Naive thymus-derived CD4-positive, alpha-beta T cell (primary cell): ENCODE measurements around the gene S100A8. TPM values are rescaled to one million over a fixed set of nuclear protein-coding genes. Genes with fewer than 3 reads are reported as not detected.
"Not testable (repeated sequence)": the region's sequence is repeated elsewhere in the genome, so short reads cannot be mapped to it uniquely, and the experiment has no call there.

Source experiments
- ATAC-seq: fragments of 150-1000 bp; cut with Tn5 transposase; 2 replicates; pipeline ENCODE4 v1.10.0; 2021; ENCODE audit warnings: mild to moderate bottlenecking, moderate library complexity
- CTCF ChIA-PET: fragments of 350-600 bp; sonication (Branson Sonifier 250); formaldehyde crosslinking; loops from one replicate; lab custom pipeline; 2021; ENCODE audit warnings: antibody characterized with exemption; lab: Charles Lee
- POLR2A ChIA-PET: fragments of 350-600 bp; sonication (Branson Sonifier 250); formaldehyde crosslinking; loops from one replicate; lab custom pipeline; 2021; ENCODE audit warnings: antibody characterized with exemption, inconsistent platforms; lab: Charles Lee
- DNase-seq, 9 donors: peaks; one replicate each; pipeline versions ENCODE4 v3.0.0 to v3.0.0-alpha.2; 2020 to 2022; ENCODE audit warnings: mixed read lengths in 1 of 9
- H3K27ac ChIP-seq: one replicate; pipeline ENCODE4 v1.7.0; 2013; ENCODE audit warnings: mild to moderate bottlenecking, low read depth, low read length, moderate library complexity
- H3K27me3 ChIP-seq, 2 donors: one replicate each; pipeline ENCODE4 v1.7.0; 2013; ENCODE audit warnings: low read length in 2 of 2, mild to moderate bottlenecking in 2 of 2, moderate library complexity in 2 of 2; ENCODE audit not compliant: control insufficient read depth in 2 of 2, insufficient read depth in 2 of 2
- H3K36me3 ChIP-seq, 3 experiments: 1 replicate in 2 of 3; 2 replicates in 1 of 3; pipeline ENCODE4 v1.7.0; 2013; ENCODE audit warnings: low read length in 3 of 3, mild to moderate bottlenecking in 3 of 3, moderate library complexity in 1 of 3; ENCODE audit not compliant: insufficient read depth in 3 of 3, control insufficient read depth in 2 of 3
- H3K4me1 ChIP-seq, 2 donors: one replicate each; pipeline ENCODE4 v1.7.0; 2013; ENCODE audit warnings: low read length in 2 of 2, mild to moderate bottlenecking in 2 of 2, moderate library complexity in 1 of 2; ENCODE audit not compliant: control insufficient read depth in 2 of 2, insufficient read depth in 2 of 2
- H3K4me3 ChIP-seq: 2 replicates; pipeline ENCODE4 v1.7.0; 2013; ENCODE audit warnings: mild to moderate bottlenecking, low read length
- H3K9me3 ChIP-seq, 3 experiments: 1 replicate in 2 of 3; 2 replicates in 1 of 3; pipeline ENCODE4 v1.7.0; 2013; ENCODE audit warnings: low read length in 3 of 3; ENCODE audit not compliant: control insufficient read depth in 2 of 3
- H3K27ac Mint-ChIP-seq, 9 donors: one replicate each; pipeline ENCODE4 v1.8.0; 2020 to 2022; ENCODE audit warnings: mixed read lengths in 9 of 9, mild to moderate bottlenecking in 8 of 9, moderate library complexity in 5 of 9, inconsistent platforms in 2 of 9
- H3K27me3 Mint-ChIP-seq, 5 donors: one replicate each; pipeline ENCODE4 v1.8.0; 2021 to 2022; ENCODE audit warnings: mixed read lengths in 5 of 5, mild to moderate bottlenecking in 1 of 5
- H3K36me3 Mint-ChIP-seq, 5 donors: one replicate each; pipeline ENCODE4 v1.8.0; 2020 to 2022; ENCODE audit warnings: mixed read lengths in 5 of 5, mild to moderate bottlenecking in 3 of 5, inconsistent platforms in 1 of 5
- H3K4me1 Mint-ChIP-seq, 7 donors: one replicate each; pipeline ENCODE4 v1.8.0; 2020 to 2022; ENCODE audit warnings: mixed read lengths in 7 of 7, mild to moderate bottlenecking in 3 of 7, inconsistent platforms in 1 of 7
- H3K4me3 Mint-ChIP-seq, 10 donors: one replicate each; pipeline ENCODE4 v1.8.0; 2020 to 2022; ENCODE audit warnings: mild to moderate bottlenecking in 10 of 10, mixed read lengths in 10 of 10, moderate library complexity in 6 of 10, inconsistent platforms in 2 of 10
- H3K9me3 Mint-ChIP-seq, 11 donors: one replicate each; pipeline ENCODE4 v1.8.0; 2020 to 2022; ENCODE audit warnings: mixed read lengths in 11 of 11, mild to moderate bottlenecking in 4 of 11, inconsistent platforms in 1 of 11, moderate library complexity in 1 of 11
- intact Hi-C, 2 donors: fragments of 100-400 bp; cut with micrococcal nuclease; formaldehyde crosslinking; loops; one replicate each; pipeline ENCODE4 v1.15.1; 2023
- polyA plus RNA-seq, 2 donors: library from polyadenylated mRNA; unstranded; fragments of 300-500 nt; fragmentation: Illumina TruSeq; gene quantifications; one replicate each; pipeline ENCODE4 v1.2.3, GENCODE V29; 2021
- total RNA-seq, 6 experiments: library from RNA in 5 of 6; stranded (reverse) in 5 of 6; gene quantifications; 1 replicate in 5 of 6; 2 replicates in 1 of 6; pipeline ENCODE4 v1.2.3 and lab custom pipeline; 2021 to 2026

S100A8 gene
- total and polyA plus RNA-seq, 7 experiments from 2014 or later: 1.3 to 1,624 (median 6.7) TPM; not detected in 1

- H3K27ac ChIP-seq, ATAC-seq, intact Hi-C loops, H3K4me3 ChIP-seq, H3K9me3 Mint-ChIP-seq, H3K36me3 ChIP-seq, H3K9me3 ChIP-seq, H3K27me3 ChIP-seq, DNase-seq, H3K36me3 Mint-ChIP-seq, POLR2A ChIA-PET: not testable (repeated sequence)
- peaks cover 13 to 31% of the 10 kb centered on the region in 2 donors for H3K4me1 ChIP-seq
- peaks cover 17 to 44% (median 34%) of the 10 kb centered on the region in 7 donors for H3K4me1 Mint-ChIP-seq
- peak overlapping the region in 1 of 9 donors; percentile 2 for H3K27ac Mint-ChIP-seq
- CTCF ChIA-PET: interaction anchor here (0.7 to 1.6 kb wide), 2 partner anchors 38 to 147 kb away, joined by 3 to 5 read pairs; no protein-coding TSS in a partner anchor
- peaks cover 12 to 56% (median 41%) of the 10 kb centered on the region in 5 donors for H3K27me3 Mint-ChIP-seq
- peak overlapping the region in 2 of 10 donors; percentile 14 to 62 for H3K4me3 Mint-ChIP-seq
These were observed 43.8 kb downstream of the S100A8 start for GRCh38 chr1:153347049-153347448.

- H3K9me3 Mint-ChIP-seq: no peaks in the 10 kb centered on the region
- Histone ChIP-seq H3K36me3 (no peaks in the 10 kb centered on the region), H3K9me3 (no peaks in the 10 kb centered on the region), H3K4me3 (no peak overlapping the region), H3K27me3 (peaks cover 0 to 5% of the 10 kb centered on the region in 2 donors), H3K4me1 (peaks cover 13 to 31% of the 10 kb centered on the region in 2 donors), H3K27ac (no peak overlapping the region)
- intact Hi-C loops: no loop called here
- peaks cover 12 to 59% (median 36%) of the 10 kb centered on the region in 5 donors for H3K27me3 Mint-ChIP-seq
- H3K27ac Mint-ChIP-seq: peak overlapping the region in 3 of 9 donors; percentile 2 to 63 (median 36)
- POLR2A ChIA-PET: no interaction called here
- ATAC-seq (peak; percentile 24), DNase-seq (peak in 1 of 9 donors; percentile 9)
- no peaks in the 10 kb centered on the region for H3K36me3 Mint-ChIP-seq
- H3K4me3 Mint-ChIP-seq: peak overlapping the region; percentile 14 to 75 (median 54)
- CTCF ChIA-PET: interaction anchor here (1.1 to 1.6 kb wide), 2 partner anchors 11 to 148 kb away, joined by 5 read pairs; no protein-coding TSS in a partner anchor
- peaks cover 17 to 44% (median 34%) of the 10 kb centered on the region in 7 donors for H3K4me1 Mint-ChIP-seq
These were observed 44.7 kb downstream of the S100A8 start for GRCh38 chr1:153346077-153346723.

GRCh38 chr1:153345187-153346076 lies 45.4 kb downstream of the S100A8 start:
- Mint-ChIP-seq H3K36me3 (no peaks in the 10 kb centered on the region), H3K4me3 (peak overlapping the region; percentile 14 to 75 (median 54)), H3K27me3 (peaks cover 12 to 60% (median 31%) of the 10 kb centered on the region in 5 donors), H3K4me1 (peaks cover 17 to 52% (median 40%) of the 10 kb centered on the region in 7 donors), H3K27ac (peak overlapping the region in 3 of 9 donors; percentile 32 to 83 (median 36)), H3K9me3 (no peaks in the 10 kb centered on the region)
- CTCF ChIA-PET: interaction anchor here (1.1 to 1.6 kb wide), 2 partner anchors 12 to 149 kb away, joined by 5 read pairs; no protein-coding TSS in a partner anchor
- POLR2A ChIA-PET: no interaction called here
- Histone ChIP-seq H3K4me1 (peaks cover 13 to 31% of the 10 kb centered on the region in 2 donors), H3K27me3 (peaks cover 0 to 5% of the 10 kb centered on the region in 2 donors), H3K9me3 (no peaks in the 10 kb centered on the region), H3K27ac (no peak overlapping the region), H3K36me3 (no peaks in the 10 kb centered on the region), H3K4me3 (no peak overlapping the region)
- DNase-seq (peak in 1 of 9 donors; percentile 18), ATAC-seq (peak; percentile 45)
- intact Hi-C loops: no loop called here

- H3K4me1 ChIP-seq: peaks cover 13 to 39% of the 10 kb centered on the region in 2 donors
- H3K27ac ChIP-seq: no peak overlapping the region
- Mint-ChIP-seq H3K27me3 (peaks cover 12 to 54% (median 32%) of the 10 kb centered on the region in 5 donors), H3K4me3 (peak overlapping the region in 5 of 10 donors; percentile 3 to 48 (median 17)), H3K27ac (peak overlapping the region in 2 of 9 donors; percentile 33 to 43), H3K9me3 (no peaks in the 10 kb centered on the region), H3K4me1 (peaks cover 23 to 60% (median 46%) of the 10 kb centered on the region in 7 donors), H3K36me3 (no peaks in the 10 kb centered on the region)
- no peak overlapping the region for H3K4me3 ChIP-seq
- no peaks in the 10 kb centered on the region for H3K9me3 ChIP-seq
- no peak for DNase-seq
- ChIA-PET CTCF (no interaction called here), POLR2A (no interaction called here)
- no peaks in the 10 kb centered on the region for H3K36me3 ChIP-seq
- intact Hi-C loops: no loop called here
- ATAC-seq: peak; percentile 60
- H3K27me3 ChIP-seq: peaks cover 0 to 5% of the 10 kb centered on the region in 2 donors
These were observed 46.2 kb downstream of the S100A8 start for GRCh38 chr1:153344718-153345025.

GRCh38 chr1:153343811-153344717 lies 46.8 kb downstream of the S100A8 start:
- H3K36me3 ChIP-seq: no peaks in the 10 kb centered on the region
- Mint-ChIP-seq H3K9me3 (no peaks in the 10 kb centered on the region), H3K4me3 (peak overlapping the region in 5 of 10 donors; percentile 10 to 48 (median 17)), H3K36me3 (no peaks in the 10 kb centered on the region), H3K27me3 (peaks cover 7 to 48% (median 30%) of the 10 kb centered on the region in 5 donors), H3K27ac (peak overlapping the region in 3 of 9 donors; percentile 19 to 43 (median 33)), H3K4me1 (peaks cover 25 to 66% (median 52%) of the 10 kb centered on the region in 7 donors)
- peaks cover 13 to 41% of the 10 kb centered on the region in 2 donors for H3K4me1 ChIP-seq
- no peak for ATAC-seq
- H3K27ac ChIP-seq: no peak overlapping the region
- intact Hi-C loops: no loop called here
- H3K4me3 ChIP-seq: no peak overlapping the region
- POLR2A ChIA-PET: no interaction called here
- CTCF ChIA-PET: no interaction called here
- peaks cover 0 to 5% of the 10 kb centered on the region in 2 donors for H3K27me3 ChIP-seq
- no peaks in the 10 kb centered on the region for H3K9me3 ChIP-seq
- DNase-seq: no peak
